Body of pancreas (tissue), 4 donors: ENCODE data around the gene AGPAT4. TPM values are rescaled to one million over a fixed set of nuclear protein-coding genes. Genes with fewer than 3 reads are reported as not detected.

ENCODE experiments used
- ATAC-seq: fragments of 150-250 bp; one replicate; pipeline ENCODE4 v1.9.1; 2016
- DNase-seq, 4 donors: peaks; one replicate each; pipeline ENCODE4 v3.0.0-alpha.2; 2019
- H3K27ac ChIP-seq, 4 donors: fragments of 200-600 bp; sonication (generic); 1 replicate in 3 of 4; 2 replicates in 1 of 4; pipeline versions ENCODE4 v1.5.1 to v1.6.1; 2016 to 2019; ENCODE audit warnings: mild to moderate bottlenecking in 1 of 4, mixed read lengths in 1 of 4, moderate library complexity in 1 of 4
- H3K27me3 ChIP-seq, 2 donors: fragments of 200-600 bp; sonication (generic); one replicate each; pipeline ENCODE4 v1.6.0; 2016; ENCODE audit warnings: mild to moderate bottlenecking in 1 of 2
- H3K36me3 ChIP-seq, 2 donors: fragments of 200-600 bp; sonication (generic); replicated peaks in 1 of 2; 2 replicates each; pipeline ENCODE4 v1.5.1; 2016; ENCODE audit warnings: low read depth in 2 of 2; ENCODE audit not compliant: insufficient read depth in 1 of 2
- H3K4me1 ChIP-seq: fragments of 200-600 bp; sonication (generic); one replicate; pipeline ENCODE4 v1.6.0; 2016
- H3K4me3 ChIP-seq, 2 donors: fragments of 200-600 bp; sonication (generic); 1 replicate in 1 of 2; 2 replicates in 1 of 2; pipeline ENCODE4 v1.5.1; 2016 to 2019
- H3K9me3 ChIP-seq, 3 donors: fragments of 200-600 bp; sonication (generic); 1 replicate in 2 of 3; 2 replicates in 1 of 3; pipeline ENCODE4 v1.5.1; 2016
- POLR2A ChIP-seq, 3 donors: fragments of 450-650 bp; IDR thresholded peaks; one replicate each; pipeline ENCODE4 v1.6.1; 2016; ENCODE audit warnings: antibody characterized with exemption in 3 of 3, mild to moderate bottlenecking in 2 of 3
- WGBS, 2 donors: methylation state at CpG; one replicate each; pipeline ENCODE4 v1.1.5; 2017; 5-methylcytosine and 5-hydroxymethylcytosine counted together
- intact Hi-C: fragments of 100-400 bp; cut with DNase I; formaldehyde crosslinking; loops from one replicate; pipeline ENCODE4 v1.15.1; 2023
- total RNA-seq, 2 donors: library from RNA; depleted of rRNA; stranded (reverse); fragments of >200 nt; gene quantifications; one replicate each; pipeline ENCODE4 v1.1.0, GENCODE V29; 2016
- TF ChIP-seq, protein P1 (sequence below), 7 experiments: fragments of 450-650 bp in 4 of 7; fragments of 200-600 bp in 3 of 7; sonication (generic) in 3 of 7; IDR thresholded peaks; one replicate each; pipeline ENCODE4 v1.5.1; 2016 to 2019; ENCODE audit warnings: antibody characterized with exemption in 7 of 7

The AGPAT4 gene
- total RNA-seq, 2 donors from 2014 or later: 1.3 to 2.6 TPM

- no peak overlapping the region for H3K4me3 ChIP-seq
- 100% methylated on average over 2 of the region's 2 CpGs for whole genome bisulfite sequencing, 2 donors
- H3K27me3 ChIP-seq: no peaks in the 10 kb centered on the region
- H3K36me3 ChIP-seq: peaks cover 0 to 14% of the 10 kb centered on the region in 2 donors
- intact Hi-C loops: no loop called here
- no peak for DNase-seq
- peaks cover 15% of the 10 kb centered on the region for H3K4me1 ChIP-seq
- H3K9me3 ChIP-seq: no peaks in the 10 kb centered on the region
- ATAC-seq: no peak
- TF ChIP-seq, protein P1, sequence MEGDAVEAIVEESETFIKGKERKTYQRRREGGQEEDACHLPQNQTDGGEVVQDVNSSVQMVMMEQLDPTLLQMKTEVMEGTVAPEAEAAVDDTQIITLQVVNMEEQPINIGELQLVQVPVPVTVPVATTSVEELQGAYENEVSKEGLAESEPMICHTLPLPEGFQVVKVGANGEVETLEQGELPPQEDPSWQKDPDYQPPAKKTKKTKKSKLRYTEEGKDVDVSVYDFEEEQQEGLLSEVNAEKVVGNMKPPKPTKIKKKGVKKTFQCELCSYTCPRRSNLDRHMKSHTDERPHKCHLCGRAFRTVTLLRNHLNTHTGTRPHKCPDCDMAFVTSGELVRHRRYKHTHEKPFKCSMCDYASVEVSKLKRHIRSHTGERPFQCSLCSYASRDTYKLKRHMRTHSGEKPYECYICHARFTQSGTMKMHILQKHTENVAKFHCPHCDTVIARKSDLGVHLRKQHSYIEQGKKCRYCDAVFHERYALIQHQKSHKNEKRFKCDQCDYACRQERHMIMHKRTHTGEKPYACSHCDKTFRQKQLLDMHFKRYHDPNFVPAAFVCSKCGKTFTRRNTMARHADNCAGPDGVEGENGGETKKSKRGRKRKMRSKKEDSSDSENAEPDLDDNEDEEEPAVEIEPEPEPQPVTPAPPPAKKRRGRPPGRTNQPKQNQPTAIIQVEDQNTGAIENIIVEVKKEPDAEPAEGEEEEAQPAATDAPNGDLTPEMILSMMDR (IDR thresholded peaks at IDR 0.05): no peak
- no peak for TF ChIP-seq POLR2A (IDR thresholded peaks at IDR 0.05)
- no peak overlapping the region for H3K27ac ChIP-seq
These were observed 168.5 kb downstream of the AGPAT4 start for GRCh38 chr6:161105408-161105807.

- Histone ChIP-seq H3K9me3 (no peaks in the 10 kb centered on the region), H3K27ac (no peak overlapping the region), H3K4me1 (peaks cover 15% of the 10 kb centered on the region), H3K4me3 (no peak overlapping the region), H3K27me3 (no peaks in the 10 kb centered on the region), H3K36me3 (peaks cover 0 to 14% of the 10 kb centered on the region in 2 donors)
- ATAC-seq (no peak), DNase-seq (no peak)
- TF ChIP-seq POLR2A (IDR thresholded peaks at IDR 0.05): no peak
- TF ChIP-seq, protein P1 (IDR thresholded peaks at IDR 0.05): no peak
- intact Hi-C loops: no loop called here
These were observed 168.9 kb downstream of the AGPAT4 start for GRCh38 chr6:161104966-161105365.

GRCh38 chr6:161103475-161103874 lies 170.4 kb downstream of the AGPAT4 start:
- no peak for ATAC-seq
- H3K27ac ChIP-seq: no peak overlapping the region

DNA sequence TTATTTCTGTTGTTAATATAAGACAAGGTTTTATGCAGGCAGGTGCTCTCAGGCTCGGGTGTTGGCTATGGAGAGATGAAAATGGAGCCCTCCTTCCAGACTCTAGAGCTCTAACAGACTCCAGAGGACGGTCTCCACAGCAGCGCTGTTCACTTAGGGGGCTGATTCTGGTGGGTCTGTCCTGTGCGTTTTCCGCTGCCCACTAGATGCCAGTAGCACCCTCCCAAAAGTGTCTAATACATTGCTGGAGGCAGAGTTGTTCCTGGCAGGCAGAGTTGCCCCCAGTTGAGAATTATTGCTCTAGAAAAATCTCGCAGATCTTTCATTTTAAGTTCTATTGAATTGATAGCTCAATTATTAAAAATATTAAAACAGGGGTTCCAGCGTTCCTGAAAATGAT lies 172.3 kb downstream of the AGPAT4 start:
- intact Hi-C loops: no loop called here
- TF ChIP-seq, protein P1 (IDR thresholded peaks at IDR 0.05): no peak
- no peak for TF ChIP-seq POLR2A (IDR thresholded peaks at IDR 0.05)
- WGBS, 2 donors: 87 to 91% methylated on average over 7 of the region's 7 CpGs
- DNase-seq: no peak
- Histone ChIP-seq H3K36me3 (peaks cover 6 to 10% of the 10 kb centered on the region in 2 donors), H3K27ac (no peak overlapping the region), H3K4me3 (no peak overlapping the region), H3K4me1 (no peaks in the 10 kb centered on the region), H3K9me3 (no peaks in the 10 kb centered on the region), H3K27me3 (no peaks in the 10 kb centered on the region)
- ATAC-seq: no peak

More at GRCh38 chr6:161103475-161103874, 170.4 kb downstream of the AGPAT4 start:
- no peak for DNase-seq
- H3K9me3 ChIP-seq: no peaks in the 10 kb centered on the region
- no peaks in the 10 kb centered on the region for H3K27me3 ChIP-seq
- peaks cover 0 to 9% of the 10 kb centered on the region in 2 donors for H3K36me3 ChIP-seq
- H3K4me1 ChIP-seq: peaks cover 15% of the 10 kb centered on the region
- TF ChIP-seq, protein P1 (IDR thresholded peaks at IDR 0.05): no peak
- no peak for TF ChIP-seq POLR2A (IDR thresholded peaks at IDR 0.05)
- WGBS, 2 donors: 91 to 97% methylated on average over 3 to 4 of the region's 4 CpGs
- no peak overlapping the region for H3K4me3 ChIP-seq
- intact Hi-C loops: no loop called here

- DNase-seq (peak in 1 of 4 donors; percentile 22), ATAC-seq (no peak)
- Histone ChIP-seq H3K36me3 (peaks cover 6 to 9% of the 10 kb centered on the region in 2 donors), H3K4me1 (no peaks in the 10 kb centered on the region), H3K27me3 (no peaks in the 10 kb centered on the region), H3K9me3 (no peaks in the 10 kb centered on the region), H3K4me3 (no peak overlapping the region), H3K27ac (no peak overlapping the region)
- intact Hi-C loops: no loop called here
- TF ChIP-seq POLR2A (IDR thresholded peaks at IDR 0.05): no peak
- TF ChIP-seq, protein P1 (IDR thresholded peaks at IDR 0.05): peak in 2 of 7 experiments; percentile 9 to 16
- WGBS, 2 donors: 73 to 77% methylated on average over 8 of the region's 8 CpGs
These were observed 173.8 kb downstream of the AGPAT4 start for GRCh38 chr6:161100072-161100471.
